ENCODE results near the gene GNAS.

GNAS gene

GRCh38 chr20:58854638-58855471 is 2.3 kb downstream of the GNAS start:
- DNase-seq: no peak

GRCh38 chr20:58855506-58856389 is 3.2 kb downstream of the GNAS start:
- DNase-seq: no peak

- no peak for DNase-seq
Observed at GRCh38 chr20:58863044-58863790, 10.7 kb downstream of the GNAS start.

GRCh38 chr20:58864346-58864745 is 11.8 kb downstream of the GNAS start:
- peak; percentile 28 for DNase-seq

- DNase-seq: no peak
Observed at GRCh38 chr20:58865843-58866242, 13.3 kb downstream of the GNAS start.

GRCh38 chr20:58867211-58867610 is 14.7 kb downstream of the GNAS start:
- no peak for DNase-seq

GRCh38 chr20:58868795-58869194 is 16.3 kb downstream of the GNAS start:
- DNase-seq: peak; percentile 37

- DNase-seq: no peak
Observed at GRCh38 chr20:58869662-58870227, 17.2 kb downstream of the GNAS start.

GRCh38 chr20:58870293-58871014 is 17.9 kb downstream of the GNAS start:
- peak; percentile 75 for DNase-seq

GRCh38 chr20:58871533-58872102 is 19.1 kb downstream of the GNAS start:
- no peak for DNase-seq

- no peak for DNase-seq
Observed at GRCh38 chr20:58874469-58874868, 22.0 kb downstream of the GNAS start.

GRCh38 chr20:58875111-58875510 is 22.6 kb downstream of the GNAS start:
- DNase-seq: no peak

GRCh38 chr20:58875541-58876134 is 23.1 kb downstream of the GNAS start:
- DNase-seq: no peak

- no peak for DNase-seq
Observed at GRCh38 chr20:58876437-58876836, 23.9 kb downstream of the GNAS start.

- no peak for DNase-seq
Observed at GRCh38 chr20:58877050-58877975, 24.8 kb downstream of the GNAS start.

- DNase-seq: peak; percentile 49
Observed at GRCh38 chr20:58877976-58878360, 25.5 kb downstream of the GNAS start.

GRCh38 chr20:58878399-58878798 is 25.9 kb downstream of the GNAS start:
- no peak for DNase-seq

GRCh38 chr20:58880441-58880840 is 27.9 kb downstream of the GNAS start:
- no peak for DNase-seq

GRCh38 chr20:58880994-58881752 is 28.7 kb downstream of the GNAS start:
- DNase-seq: peak; percentile 30

Measured in CD4-positive, alpha-beta T cell treated with Interleukin-17A for 4 hours (primary cell).